Muscle of leg (tissue), 11 donors: ENCODE measurements around the gene OOSP4B. TPM values are rescaled to one million over a fixed set of nuclear protein-coding genes. Genes with fewer than 3 reads are reported as not detected.
A peak's percentile ranks its signal among the peaks of the same experiment; 100 is the strongest.
"Not testable (repeated sequence)": the region's sequence is repeated elsewhere in the genome, so short reads cannot be mapped to it uniquely, and the experiment has no call there.

Source experiments
- DNase-seq: peaks from one replicate; pipeline ENCODE4 v3.0.0; 2013
- H3K27ac ChIP-seq: one replicate; pipeline ENCODE4 v1.5.1; 2013; ENCODE audit warnings: mild to moderate bottlenecking, low read length, control low read depth
- H3K27me3 ChIP-seq: one replicate; pipeline ENCODE4 v1.6.1; 2013; ENCODE audit warnings: low read length; ENCODE audit not compliant: control insufficient read depth, insufficient read depth
- H3K36me3 ChIP-seq: one replicate; pipeline ENCODE4 v1.6.1; 2013; ENCODE audit warnings: low read length; ENCODE audit not compliant: control insufficient read depth, insufficient read depth
- H3K4me1 ChIP-seq: one replicate; pipeline ENCODE4 v1.6.1; 2013; ENCODE audit warnings: low read length; ENCODE audit not compliant: control insufficient read depth, insufficient read depth
- H3K4me3 ChIP-seq: one replicate; pipeline ENCODE4 v1.5.1; 2013; ENCODE audit warnings: low read length, control low read depth
- H3K9me3 ChIP-seq: replicated peaks from 2 replicates; pipeline ENCODE4 v1.6.1; 2013; ENCODE audit warnings: low read depth, low read length; ENCODE audit not compliant: control insufficient read depth
- whole genome bisulfite sequencing: methylation state at CpG from one replicate; pipeline ENCODE4 v1.1.5; 2013; ENCODE audit warnings: missing lambda C conversion rate; ENCODE audit not compliant: insufficient coverage; 5-methylcytosine and 5-hydroxymethylcytosine counted together
- polyA plus RNA-seq, 8 donors: library from polyadenylated mRNA; unstranded; fragments of 120-200 nt; gene quantifications; one replicate each; pipeline versions ENCODE4 v1.2.1 to v1.2.3, GENCODE V29; 2013; ENCODE audit warnings: inconsistent platforms in 1 of 8, low replicate concordance in 1 of 8; ENCODE audit not compliant: insufficient read length in 8 of 8, insufficient read depth in 1 of 8
- total RNA-seq: library from RNA; stranded (reverse); fragments of 120-200 nt; gene quantifications from one replicate; pipeline ENCODE4 v1.2.4, GENCODE V29; 2013

Gene OOSP4B
- total and polyA plus RNA-seq, 9 donors: not detected

DNA sequence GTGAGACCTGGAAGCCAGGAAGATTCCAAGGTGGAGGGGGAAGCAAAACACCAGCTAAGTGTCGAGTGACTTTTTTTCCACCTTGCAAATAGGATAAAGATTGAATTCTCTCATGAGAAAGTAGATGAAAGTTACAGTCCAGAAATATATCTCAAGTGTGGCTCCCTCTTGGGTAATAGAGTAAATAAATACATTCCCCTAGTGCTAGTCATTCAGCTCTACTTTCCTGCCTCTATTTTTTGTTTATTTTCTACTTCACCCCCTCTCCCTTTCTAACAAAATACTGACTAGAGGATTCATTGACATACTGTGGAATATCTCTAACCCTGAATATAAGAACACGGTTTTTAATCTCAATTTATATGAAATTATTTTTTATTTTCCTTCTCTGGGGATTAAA lies 19.2 kb upstream of the OOSP4B start:
- H3K4me1 ChIP-seq: no peaks in the 10 kb centered on the region
- no peak for DNase-seq

DNA sequence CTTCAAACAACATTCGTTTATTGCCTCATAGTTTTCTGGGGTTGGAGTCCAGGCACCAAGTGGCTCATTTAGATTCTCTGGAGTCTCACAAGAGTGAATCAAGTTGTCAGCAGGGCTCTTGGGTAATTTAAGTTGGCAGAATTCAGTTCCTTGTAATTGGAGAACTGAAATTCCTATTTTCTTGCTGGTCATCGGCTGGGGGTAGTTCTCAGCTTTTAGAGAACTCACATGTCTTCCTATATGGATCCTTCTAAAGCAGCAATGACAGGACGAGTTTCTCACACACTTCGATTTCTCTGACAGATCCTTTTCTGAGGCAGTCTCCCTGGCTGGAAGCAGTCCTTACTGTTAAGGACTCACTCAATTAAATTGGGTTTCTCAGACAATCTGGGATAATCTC lies 17.3 kb upstream of the OOSP4B start:
- H3K9me3 ChIP-seq: no peaks in the 10 kb centered on the region
- peak; percentile 3 for DNase-seq
- no peaks in the 10 kb centered on the region for H3K4me1 ChIP-seq
- 48% methylated on average over 3 of the region's 4 CpGs for WGBS
- H3K36me3 ChIP-seq: no peaks in the 10 kb centered on the region
- H3K27me3 ChIP-seq: no peaks in the 10 kb centered on the region
- no peak overlapping the region for H3K27ac ChIP-seq
- no peak overlapping the region for H3K4me3 ChIP-seq

More for the DNA sequence above, 19.2 kb upstream of the OOSP4B start:
- H3K4me3 ChIP-seq: no peak overlapping the region
- no CpG with 5 or more reads among the region's 2 CpGs for WGBS
- H3K36me3 ChIP-seq: no peaks in the 10 kb centered on the region
- H3K27me3 ChIP-seq: no peaks in the 10 kb centered on the region
- peaks cover 3% of the 10 kb centered on the region for H3K9me3 ChIP-seq
- no peak overlapping the region for H3K27ac ChIP-seq

DNA sequence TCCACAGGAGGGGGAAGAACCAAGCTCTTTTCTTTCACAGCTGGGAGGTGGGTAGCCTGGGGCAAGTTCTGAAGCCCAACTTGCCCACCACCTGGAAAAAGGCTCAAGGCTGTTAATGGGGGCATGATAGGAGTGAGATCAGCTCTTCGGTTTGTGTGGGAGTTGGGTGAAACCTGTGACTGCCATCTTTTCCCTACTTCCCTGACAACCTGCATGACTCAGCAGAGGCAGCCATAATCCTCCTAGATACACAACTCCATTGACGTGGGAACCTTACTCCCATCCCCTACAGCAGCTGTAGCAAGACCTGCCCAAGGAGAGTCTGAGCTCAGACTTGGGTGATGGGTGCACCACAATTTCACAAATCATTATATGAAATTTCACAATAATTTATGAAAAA lies 13.3 kb upstream of the OOSP4B start:
- no peak overlapping the region for H3K4me3 ChIP-seq
- no peak for DNase-seq
- no peaks in the 10 kb centered on the region for H3K4me1 ChIP-seq
- H3K36me3 ChIP-seq: no peaks in the 10 kb centered on the region
- H3K27ac ChIP-seq: no peak overlapping the region
- no CpG with 5 or more reads among the region's 2 CpGs for WGBS
- H3K9me3 ChIP-seq: no peaks in the 10 kb centered on the region
- H3K27me3 ChIP-seq: no peaks in the 10 kb centered on the region

DNA sequence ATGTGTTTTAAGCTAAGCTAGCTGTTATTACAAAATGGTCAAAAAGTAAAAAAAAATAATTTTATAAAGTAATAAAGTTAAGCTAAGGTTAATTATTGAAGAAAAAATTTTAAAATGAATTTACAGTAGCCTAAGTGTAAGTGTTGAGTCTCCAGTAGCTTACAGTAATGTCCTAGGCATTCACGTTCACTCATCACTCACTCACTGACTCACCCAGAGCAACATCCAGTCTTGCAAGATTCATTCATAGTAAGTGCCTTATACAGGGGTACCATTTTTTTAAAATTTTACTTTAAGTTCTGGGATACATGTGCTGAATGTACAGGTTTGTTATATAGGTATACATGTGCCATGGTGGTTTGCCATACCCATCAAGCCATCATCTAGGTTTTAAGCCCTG lies 11.6 kb upstream of the OOSP4B start:
- no peak for DNase-seq
- Histone ChIP-seq H3K4me1 (no peaks in the 10 kb centered on the region), H3K4me3 (no peak overlapping the region), H3K27ac (no peak overlapping the region), H3K9me3 (no peaks in the 10 kb centered on the region), H3K27me3 (no peaks in the 10 kb centered on the region), H3K36me3 (no peaks in the 10 kb centered on the region)
- no CpG with 5 or more reads among the region's 1 CpG for WGBS

DNA sequence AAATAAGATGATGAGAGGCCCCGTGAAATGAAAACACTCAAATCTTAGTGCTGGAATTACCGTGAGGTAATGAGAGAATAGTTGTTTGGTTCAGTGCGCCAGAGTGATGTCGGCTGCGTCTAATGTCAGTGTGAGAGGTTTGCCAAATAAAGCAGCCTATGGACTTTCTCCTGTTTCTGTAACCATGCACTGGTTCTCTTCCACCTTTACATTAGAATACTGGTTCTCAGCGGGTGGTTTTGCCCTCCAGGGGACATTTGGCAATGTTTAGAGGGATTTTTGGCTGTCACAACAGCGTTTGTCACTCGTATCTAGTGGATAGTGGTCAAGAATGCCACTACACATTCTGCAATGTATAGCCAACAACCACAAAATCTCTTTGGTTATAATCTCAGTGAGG lies 1.1 kb downstream of the OOSP4B start:
- WGBS: 73% methylated on average over 1 of the region's 8 CpGs
- no peak for DNase-seq

DNA sequence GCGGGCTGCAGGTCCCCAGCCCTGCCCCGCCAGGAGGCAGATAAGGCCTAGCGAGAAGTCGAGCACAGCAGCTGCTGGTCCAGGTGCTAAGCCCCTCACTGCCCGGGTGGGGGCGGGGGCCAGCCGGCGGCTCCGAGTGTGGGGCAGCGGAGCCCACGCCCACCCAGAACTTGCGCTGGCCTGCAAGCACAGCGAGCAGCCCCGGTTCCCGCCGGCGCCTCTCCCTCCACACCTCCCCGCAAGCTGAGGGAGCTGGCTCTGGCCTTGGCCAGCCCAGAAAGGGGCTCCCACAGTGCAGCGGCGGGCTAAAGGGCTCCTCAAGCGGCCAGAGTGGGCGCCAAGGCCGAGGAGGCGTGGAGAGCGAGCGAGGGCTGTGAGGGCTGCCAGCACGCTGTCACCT lies 3.4 kb downstream of the OOSP4B start:
- H3K36me3 ChIP-seq, H3K4me1 ChIP-seq, H3K4me3 ChIP-seq, H3K27ac ChIP-seq, H3K27me3 ChIP-seq, H3K9me3 ChIP-seq, DNase-seq: not testable (repeated sequence)
- 92% methylated on average over 23 of the region's 27 CpGs for WGBS

More for the DNA sequence above, 1.1 kb downstream of the OOSP4B start:
- H3K4me3 ChIP-seq: no peak overlapping the region
- no peaks in the 10 kb centered on the region for H3K36me3 ChIP-seq
- no peaks in the 10 kb centered on the region for H3K9me3 ChIP-seq
- no peaks in the 10 kb centered on the region for H3K27me3 ChIP-seq
- no peaks in the 10 kb centered on the region for H3K4me1 ChIP-seq
- H3K27ac ChIP-seq: no peak overlapping the region

DNA sequence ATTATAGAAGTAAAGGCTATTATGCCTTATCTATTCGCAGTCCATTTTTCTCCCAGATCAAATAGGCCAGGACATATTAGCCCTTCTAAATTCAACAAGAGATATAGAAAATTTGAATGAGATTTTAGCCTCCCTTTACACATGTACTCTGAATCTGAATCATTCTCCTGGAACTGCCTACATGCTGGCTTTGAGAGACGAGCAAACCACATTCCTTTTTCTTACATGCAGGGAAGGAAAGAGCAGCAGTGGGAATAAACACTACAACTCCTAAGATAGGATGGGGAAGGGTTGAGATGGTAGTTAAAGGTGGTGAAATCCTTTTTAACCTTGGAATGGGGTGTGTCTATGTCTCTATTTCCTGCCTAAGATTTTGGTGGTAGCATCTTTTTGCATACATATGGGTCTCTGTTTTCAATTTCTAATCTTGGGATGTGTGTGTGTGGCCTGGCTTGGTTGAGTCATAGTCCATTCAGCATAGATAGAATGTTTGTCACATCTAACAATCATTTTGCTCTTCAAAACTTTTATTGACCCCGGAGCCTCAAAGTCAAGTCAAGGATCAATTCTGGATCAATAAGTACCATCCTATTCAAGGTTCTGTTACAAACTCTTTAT lies 12.1 kb downstream of the OOSP4B start:
- DNase-seq: no peak
- Histone ChIP-seq H3K4me3 (no peak overlapping the region), H3K4me1 (no peaks in the 10 kb centered on the region), H3K27me3 (no peaks in the 10 kb centered on the region), H3K27ac (no peak overlapping the region), H3K36me3 (no peaks in the 10 kb centered on the region), H3K9me3 (no peaks in the 10 kb centered on the region)
- no CpG with 5 or more reads among the region's 3 CpGs for WGBS

DNA sequence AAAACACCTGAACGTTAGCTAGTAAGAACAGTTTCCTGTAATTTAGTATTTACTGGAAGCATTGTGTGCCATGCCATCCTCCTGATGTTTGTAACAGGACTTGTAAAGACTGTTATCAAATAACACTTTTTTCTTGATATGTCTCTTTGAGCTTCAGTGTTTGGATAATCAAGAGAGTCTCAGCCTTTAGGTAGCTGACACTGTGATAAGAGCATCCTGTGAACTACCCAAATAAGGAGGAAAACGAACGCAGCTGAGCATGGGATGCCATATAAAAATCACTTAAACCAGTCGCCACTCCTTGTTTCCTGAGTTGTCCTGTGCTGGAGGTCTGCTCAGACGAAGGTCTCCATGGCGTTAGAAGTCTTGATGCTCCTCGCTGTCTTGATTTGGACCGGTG lies 23.1 kb downstream of the OOSP4B start, which contains the start of gene OOSP2:
OOSP2 (plus strand) TSS at position 301 of the 400 bp plus-strand sequence; CDS start at position 352, 51 bp downstream.
- Histone ChIP-seq H3K9me3 (no peaks in the 10 kb centered on the region), H3K36me3 (no peaks in the 10 kb centered on the region), H3K27ac (no peak within 1 kb of the TSS), H3K4me3 (no peak within 1 kb of the TSS), H3K27me3 (no peaks in the 10 kb centered on the region), H3K4me1 (no peaks in the 10 kb centered on the region)
- 80% methylated on average over 4 of the region's 8 CpGs for WGBS
- DNase-seq: no peak

DNA sequence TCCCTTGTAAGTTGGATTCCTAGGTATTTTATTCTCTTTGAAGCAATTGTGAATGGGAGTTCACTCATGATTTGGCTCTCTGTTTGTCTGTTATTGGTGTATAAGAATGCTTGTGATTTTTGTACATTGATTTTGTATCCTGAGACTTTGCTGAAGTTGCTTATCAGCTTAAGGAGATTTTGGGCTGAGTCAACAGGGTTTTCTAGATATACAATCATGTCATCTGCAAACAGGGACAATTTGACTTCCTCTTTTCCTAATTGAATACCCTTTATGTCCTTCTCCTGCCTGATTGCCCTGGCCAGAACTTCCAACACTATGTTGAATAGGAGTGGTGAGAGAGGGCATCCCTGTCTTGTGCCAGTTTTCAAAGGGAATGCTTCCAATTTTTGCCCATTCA lies 33.4 kb downstream of the OOSP4B start:
- DNase-seq, H3K4me1 ChIP-seq, H3K27me3 ChIP-seq, H3K4me3 ChIP-seq, H3K9me3 ChIP-seq, H3K27ac ChIP-seq, H3K36me3 ChIP-seq: not testable (repeated sequence)

DNA sequence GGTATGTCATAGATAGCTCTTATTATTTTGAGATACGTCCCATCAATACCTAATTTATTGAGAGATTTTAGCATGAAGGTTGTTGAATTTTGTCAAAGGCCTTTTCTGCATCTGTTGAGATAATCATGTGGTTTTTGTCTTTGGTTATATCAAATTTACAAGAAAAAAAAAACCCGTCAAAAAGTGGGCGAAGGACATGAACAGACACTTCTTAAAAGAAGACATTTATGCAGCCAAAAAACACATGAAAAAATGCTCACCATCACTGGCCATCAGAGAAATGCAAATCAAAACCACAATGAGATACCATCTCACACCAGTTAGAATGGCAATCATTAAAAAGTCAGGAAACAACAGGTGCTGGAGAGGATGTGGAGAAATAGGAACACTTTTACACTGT lies 33.9 kb downstream of the OOSP4B start:
- H3K4me3 ChIP-seq, H3K36me3 ChIP-seq, H3K9me3 ChIP-seq, DNase-seq, H3K27me3 ChIP-seq, H3K27ac ChIP-seq, H3K4me1 ChIP-seq: not testable (repeated sequence)
- no CpG with 5 or more reads among the region's 3 CpGs for whole genome bisulfite sequencing

DNA sequence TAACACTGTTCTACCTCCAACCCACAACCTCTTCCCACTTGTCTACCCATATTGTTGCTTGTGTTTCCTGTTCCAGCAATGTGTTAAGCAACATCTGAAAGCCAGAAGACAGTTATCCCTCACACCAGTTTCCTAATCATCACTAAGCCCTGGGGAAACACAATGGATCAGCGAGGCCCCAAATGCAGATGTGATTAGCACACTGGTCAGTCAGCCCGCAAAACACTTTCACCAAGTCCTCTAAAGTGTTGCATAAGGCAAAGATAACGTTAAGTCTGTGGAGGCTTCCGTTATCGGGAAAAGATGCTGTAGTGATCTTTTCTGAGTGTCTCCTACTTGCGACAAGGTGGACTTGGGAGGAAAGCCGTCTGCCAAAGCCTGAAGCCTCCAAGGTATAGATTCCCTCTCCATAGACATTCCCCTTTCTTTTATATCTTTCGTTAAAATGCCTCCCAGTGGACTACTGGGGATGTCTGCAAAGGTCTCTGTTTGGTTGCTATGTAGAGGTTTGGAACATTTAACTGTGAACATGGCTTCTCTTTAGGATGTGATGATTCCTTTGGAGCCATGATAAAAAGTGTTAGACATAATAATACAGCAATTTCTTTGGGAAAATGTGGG lies 39.5 kb downstream of the OOSP4B start, which contains the start of gene MS4A3:
MS4A3 (plus strand) TSS at position 317 of the 621 bp plus-strand sequence. CDS start 4,496 bp downstream, outside the sequence.
- H3K4me3 ChIP-seq: no peak within 1 kb of the TSS
- H3K27ac ChIP-seq: no peak within 1 kb of the TSS
- no peaks in the 10 kb centered on the region for H3K9me3 ChIP-seq
- no peak for DNase-seq
- H3K4me1 ChIP-seq: no peaks in the 10 kb centered on the region
- no peaks in the 10 kb centered on the region for H3K36me3 ChIP-seq
- no peaks in the 10 kb centered on the region for H3K27me3 ChIP-seq
- 87% methylated on average over 3 of the region's 8 CpGs for WGBS
